ENCODE data around the gene CFAP74.

The CFAP74 gene

DNA sequence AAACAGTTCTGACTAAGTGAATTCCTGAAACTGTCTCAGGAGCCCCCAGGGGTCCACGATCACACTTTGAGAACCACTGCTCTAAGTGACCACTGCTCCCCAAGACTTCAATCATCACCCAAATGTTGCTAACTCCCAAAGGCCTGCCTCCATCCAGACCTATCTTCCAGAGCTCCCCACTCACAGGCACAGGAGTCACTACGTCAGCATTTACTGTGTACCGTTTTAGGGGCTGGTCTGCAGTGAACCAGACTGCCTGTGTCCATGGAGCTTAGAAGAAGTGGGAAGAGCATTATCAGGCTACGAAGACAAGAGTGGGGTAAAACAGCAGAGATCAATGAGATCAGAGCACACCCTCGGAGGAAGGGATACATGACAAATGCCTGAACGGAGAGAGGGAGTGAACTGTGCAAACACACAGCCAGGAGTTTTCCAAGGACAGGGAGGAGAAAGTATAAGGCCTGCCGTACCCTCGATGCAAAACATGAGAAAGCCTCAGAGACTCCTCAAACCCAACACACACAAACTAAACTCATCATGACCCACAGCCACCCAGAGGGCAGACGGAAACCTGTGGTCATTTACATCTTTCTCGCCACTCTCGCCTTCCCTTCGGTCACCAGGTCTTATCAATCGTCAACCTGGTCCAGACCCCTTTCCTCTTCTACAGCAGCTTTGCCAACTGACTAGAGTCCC is 122.8 kb downstream of the CFAP74 start:
- no peak for DNase-seq (ENCODE audit: low read depth in 1 of 2, low spot score in 1 of 2)

DNA sequence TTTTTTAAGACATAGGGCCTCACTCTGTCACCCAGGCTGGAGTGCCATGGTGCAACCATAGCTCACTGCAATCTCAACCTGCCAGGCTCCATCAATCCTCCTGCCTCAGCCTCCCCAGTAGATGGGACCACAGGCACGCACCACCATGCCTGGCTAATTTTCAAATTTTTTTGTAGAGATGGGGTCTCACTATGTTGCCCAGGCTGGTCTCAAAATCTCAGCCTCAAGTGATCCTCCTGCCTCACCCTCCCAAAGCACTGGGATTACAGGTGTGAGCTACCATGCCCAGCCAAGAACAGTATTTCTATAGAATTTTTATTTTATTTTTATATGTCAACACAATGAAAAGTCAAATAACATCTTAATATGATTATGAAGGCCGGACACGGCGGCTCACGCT is 123.6 kb downstream of the CFAP74 start:
- DNase-seq (ENCODE audit: low read depth in 1 of 2, low spot score in 1 of 2) = no peak

DNA sequence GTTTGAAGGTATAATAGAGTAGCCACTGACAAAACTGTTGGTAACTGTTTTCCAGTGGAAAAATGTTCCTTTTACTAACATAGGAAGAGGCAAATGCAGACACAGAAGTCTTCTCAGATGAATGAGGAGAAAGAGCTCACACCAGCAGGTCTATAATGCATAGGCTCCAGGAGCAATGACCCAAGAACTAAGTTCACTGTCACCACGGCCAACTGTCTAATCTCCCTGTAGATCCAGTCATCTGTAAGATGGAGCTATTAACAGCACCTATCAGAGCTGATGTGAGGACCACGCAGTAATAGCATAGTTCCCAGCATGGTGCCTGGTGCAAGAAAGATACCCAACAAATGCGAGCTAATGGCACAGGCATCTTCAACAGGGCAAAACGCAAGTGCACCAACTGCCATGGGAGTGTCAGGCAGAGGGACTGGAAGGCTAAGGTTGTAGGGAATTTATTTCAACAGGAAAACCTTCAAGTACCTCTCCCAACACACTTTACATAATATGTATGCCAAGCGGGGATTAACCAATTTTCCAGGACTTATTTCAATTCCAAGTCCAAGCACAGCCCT is 125.6 kb downstream of the CFAP74 start:
- DNase-seq (ENCODE audit: low read depth in 1 of 2, low spot score in 1 of 2) = no peak

DNA sequence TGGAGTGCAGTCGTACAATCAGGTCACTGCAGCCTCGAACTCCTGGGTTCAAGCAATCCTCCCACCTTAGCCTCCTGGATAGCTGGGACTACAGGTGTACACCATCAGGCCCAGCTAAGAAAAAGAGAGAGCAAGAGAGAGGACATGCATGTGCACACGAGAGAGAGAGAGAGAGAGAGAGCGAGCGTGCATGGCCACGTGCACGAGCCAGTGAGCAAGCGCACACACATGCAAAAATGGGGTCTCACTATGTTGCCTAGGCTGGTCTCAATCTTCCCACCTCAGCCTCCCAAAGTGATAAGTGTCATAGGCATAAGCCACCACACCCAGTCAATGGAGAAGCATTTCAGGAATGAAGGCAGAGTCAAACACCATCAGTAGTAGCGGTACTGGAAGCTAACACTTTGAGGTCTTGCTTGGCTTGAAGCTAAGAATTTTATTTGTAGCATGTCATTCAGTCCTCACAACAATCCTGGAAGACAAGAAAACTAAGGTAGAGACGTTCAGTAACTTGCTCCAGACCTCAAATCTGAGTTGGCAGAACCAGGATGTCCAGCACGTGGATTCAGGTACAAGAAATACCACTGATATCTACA is 127.2 kb downstream of the CFAP74 start:
- no peak for DNase-seq (ENCODE audit: low read depth in 1 of 2, low spot score in 1 of 2)

DNA sequence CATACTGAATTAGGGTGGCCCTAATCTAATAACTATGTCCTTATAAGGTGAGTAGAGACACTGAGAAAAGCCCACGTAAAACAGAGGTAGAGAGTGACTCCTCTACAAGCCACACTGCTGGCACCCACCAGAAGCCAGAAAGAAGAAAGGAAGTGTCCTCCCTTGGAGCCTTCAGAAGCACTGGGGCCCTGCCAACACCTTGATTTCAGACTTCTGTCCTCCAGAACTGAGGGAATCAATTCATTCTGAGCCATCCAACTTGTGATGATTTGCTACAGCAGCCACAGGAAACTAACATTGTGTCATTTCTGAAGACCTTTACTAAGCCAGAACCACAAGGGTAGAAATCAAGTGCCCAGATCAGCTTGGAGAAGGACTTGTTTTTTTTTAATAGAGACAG is 127.7 kb downstream of the CFAP74 start:
- no peak for DNase-seq (ENCODE audit: low read depth in 1 of 2, low spot score in 1 of 2)

DNA sequence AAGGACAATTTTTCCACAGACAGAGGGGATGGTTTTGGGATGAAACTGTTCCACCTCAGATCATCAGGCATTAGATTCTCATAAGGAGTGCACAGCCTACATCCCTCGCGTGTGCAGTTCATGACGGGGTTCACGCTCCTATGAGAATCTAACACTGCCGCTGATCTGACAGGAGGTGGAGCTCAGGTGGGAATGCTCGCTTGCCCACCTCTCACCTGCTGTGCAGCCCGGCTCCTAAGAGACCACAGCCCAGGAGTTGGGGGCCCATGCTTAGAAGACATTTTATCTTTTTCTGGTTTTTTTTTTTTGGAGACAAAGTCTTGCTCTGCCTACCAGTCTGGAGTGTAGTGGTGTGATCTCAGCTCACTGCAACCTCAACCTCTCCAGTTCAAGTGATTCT is 128.7 kb downstream of the CFAP74 start:
- DNase-seq (ENCODE audit: low read depth in 1 of 2, low spot score in 1 of 2) = no peak

DNA sequence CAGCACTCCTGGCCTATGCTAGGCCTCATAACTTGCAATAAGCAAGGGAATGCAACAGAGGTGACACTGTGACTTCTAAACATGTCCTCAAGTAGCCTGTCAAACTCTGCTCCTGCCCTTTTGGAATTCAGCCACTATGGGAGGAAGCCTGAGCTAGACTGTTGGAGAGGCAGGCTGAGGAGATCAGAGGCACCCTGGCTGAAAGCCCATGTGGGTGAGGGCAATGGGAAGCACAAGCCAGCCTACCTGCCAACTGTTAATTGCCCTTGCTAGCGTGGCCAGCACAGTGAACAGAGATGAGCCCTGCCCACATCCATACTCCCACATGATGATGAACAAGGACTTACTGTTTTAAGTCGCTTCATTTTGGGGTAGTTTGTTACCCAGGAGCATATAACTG is 130.4 kb downstream of the CFAP74 start:
- no peak for DNase-seq (ENCODE audit: low read depth in 1 of 2, low spot score in 1 of 2)

DNA sequence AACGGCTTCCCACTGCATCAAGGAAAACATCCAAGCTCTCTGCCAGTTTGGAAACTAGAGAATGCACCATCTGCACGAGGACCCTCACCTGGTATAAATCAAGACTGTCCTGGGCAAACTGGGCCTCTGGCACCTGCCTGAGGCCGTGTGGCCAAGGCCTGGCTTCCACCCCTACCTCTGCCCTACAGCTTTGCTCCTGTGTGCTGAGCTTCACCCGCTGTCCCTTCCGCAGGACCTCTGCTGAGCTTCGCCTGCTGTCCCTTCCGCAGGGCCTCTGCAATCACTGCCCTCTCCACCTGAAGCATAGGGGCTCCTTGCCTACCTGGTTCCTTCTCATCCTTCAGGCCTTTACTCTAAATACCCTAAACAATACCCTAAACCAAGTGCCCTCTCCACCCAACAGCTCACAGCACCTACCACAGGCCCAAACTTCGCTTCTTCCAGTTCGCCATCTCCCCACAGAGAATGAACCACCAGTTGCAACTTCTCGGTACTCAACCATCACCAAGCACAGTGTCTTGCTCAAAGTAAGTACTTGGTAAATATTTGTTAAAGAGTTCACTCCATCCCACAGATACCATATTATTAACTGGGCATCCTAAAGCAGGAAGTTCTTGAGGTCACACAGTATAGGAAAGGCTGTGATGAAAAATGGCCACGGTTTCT is 131.1 kb downstream of the CFAP74 start:
- DNase-seq (ENCODE audit: low read depth in 1 of 2, low spot score in 1 of 2) = no peak
